ENCODE results near the gene ATXN10.

DNA sequence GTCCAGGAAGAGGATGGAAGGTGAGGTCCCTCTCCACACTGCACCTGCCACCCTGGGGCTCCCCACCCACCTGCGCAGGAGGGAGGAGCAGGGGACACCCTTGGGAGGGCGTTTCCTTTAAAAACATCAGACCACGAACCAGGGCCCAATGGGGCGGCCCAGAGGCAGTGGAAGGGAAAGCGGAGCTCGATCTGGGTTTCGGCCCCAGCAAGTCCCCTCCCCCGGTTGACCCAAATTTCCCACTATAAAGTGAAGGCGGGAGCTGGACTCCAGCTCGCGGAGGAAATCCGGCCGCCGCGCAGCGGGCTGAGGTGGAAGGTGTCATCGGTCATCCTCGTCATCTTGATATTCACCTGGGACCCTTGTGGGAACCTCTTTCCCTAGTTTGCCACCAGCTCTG is 206.0 kb downstream of the ATXN10 start:
- no peak for TF ChIP-seq EZH2 (IDR thresholded peaks at IDR 0.05; ENCODE audit: low read depth)
- TF ChIP-seq CTCF (conservative IDR thresholded peaks at IDR 0.05), result no peak

All from PC-9 (cell line).